ENCODE data around the gene USH1C. TPM values are rescaled to one million over a fixed set of nuclear protein-coding genes. Genes with fewer than 3 reads are reported as not detected.

The USH1C gene
- total and polyA plus RNA-seq, 9 of the 15 experiments (the other 6 are each of a cell fraction or from before 2014, with no cell fraction given), result 0.04 TPM; not detected in 8

- TF ChIP-seq TEAD1 (CRISPR knock-in tag; IDR thresholded peaks at IDR 0.05), result no peak
- TF ChIP-seq, protein P1, sequence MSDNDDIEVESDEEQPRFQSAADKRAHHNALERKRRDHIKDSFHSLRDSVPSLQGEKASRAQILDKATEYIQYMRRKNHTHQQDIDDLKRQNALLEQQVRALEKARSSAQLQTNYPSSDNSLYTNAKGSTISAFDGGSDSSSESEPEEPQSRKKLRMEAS (CRISPR knock-in tag; IDR thresholded peaks at IDR 0.05), result no peak
- no peak for TF ChIP-seq MCM5 (IDR thresholded peaks at IDR 0.05; ENCODE audit: low read depth)
- no peak for TF ChIP-seq SAFB2 (IDR thresholded peaks at IDR 0.05; ENCODE audit: borderline replicate concordance, low read depth, low read length, severe bottlenecking)
- TF ChIP-seq POLR3A (IDR thresholded peaks at IDR 0.05; ENCODE audit: borderline replicate concordance, extremely low read depth, insufficient read depth, insufficient read length), result no peak
- no peak for TF ChIP-seq ZFP1 (CRISPR knock-in tag; IDR thresholded peaks at IDR 0.05)
Observed at GRCh38 chr11:17526326-17526725, 17.9 kb downstream of the USH1C start (continued).

DNA sequence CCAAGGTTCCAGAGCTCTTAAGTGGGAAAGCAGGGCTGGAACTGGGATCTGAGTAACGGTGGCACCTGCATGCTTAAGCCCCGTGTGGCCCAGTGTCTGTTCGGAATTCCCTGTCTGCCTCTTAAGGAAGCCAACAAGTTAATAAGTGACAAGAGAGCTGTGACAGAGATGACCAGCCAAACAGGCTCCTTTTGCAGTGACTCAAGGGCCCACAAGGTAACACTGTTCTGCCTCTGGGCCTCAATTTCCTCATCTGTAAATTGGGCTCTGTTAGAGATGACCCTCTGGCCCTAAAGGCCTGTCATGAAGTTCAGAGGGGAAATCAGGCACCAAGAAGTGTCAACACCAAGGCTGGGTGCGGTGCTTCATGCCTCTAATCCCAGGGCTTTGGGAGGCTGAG lies 18.6 kb downstream of the USH1C start:
- H3K4me1 ChIP-seq (replicated peaks in 1 of 2; ENCODE audit: control insufficient read depth in 2 of 2, insufficient read depth in 2 of 2, low read length in 2 of 2), result no peaks in the 10 kb centered on the region; a peak in 2 of 5 replicates
- no peaks in the 10 kb centered on the region for H3K36me3 ChIP-seq (ENCODE audit: control insufficient read depth, insufficient read depth, low read length)
- H3K9ac ChIP-seq (ENCODE audit: insufficient read depth in 1 of 2, low read depth in 2 of 2, low read length in 2 of 2), result no peak overlapping the region
- ATAC-seq (no peak), FAIRE-seq (no peak), DNase-seq (ENCODE audit: extremely low read depth in 1 of 4, low spot score in 3 of 4) (no peak)
- intact Hi-C loops (cut with micrococcal nuclease), result no loop called here
- in situ Hi-C loops (cut with MboI), result loop anchor here (10.0 kb wide), 2 partner anchors 131 to 291 kb away; no protein-coding TSS in a partner anchor
- 0% methylated on average over 4 of the region's 4 CpGs for WGBS (ENCODE audit: insufficient coverage, low coverage, missing lambda C conversion rate)
- ChIA-PET POLR2A (no interaction called here), CTCF (ENCODE audit: low intra/inter-chr PET ratio) (no interaction called here)
- no peaks in the 10 kb centered on the region for H3K9me1 ChIP-seq (ENCODE audit: control insufficient read depth, insufficient read depth, low read length)
- H2AFZ ChIP-seq (ENCODE audit: low read depth, low read length), result no peak overlapping the region
- H4K20me1 ChIP-seq (replicated peaks; ENCODE audit: control insufficient read depth, insufficient read depth, low read length), result peaks cover 3% of the 10 kb centered on the region; the same call in 1 of the 2 replicates
- H3K79me2 ChIP-seq (ENCODE audit: control insufficient read depth, insufficient read depth, low read length), result no peaks in the 10 kb centered on the region
- no TSS peak for BruUV-seq (replicated peaks)
- peaks cover 16 to 77% of the 10 kb centered on the region in 2 experiments; a peak in 4 of 5 replicates for H3K27me3 ChIP-seq (ENCODE audit: control insufficient read depth in 2 of 2, insufficient read depth in 2 of 2, low read length in 2 of 2)
- no peak overlapping the region for H3K27ac ChIP-seq (ENCODE audit: extremely low read depth, low read depth, low read length)
- H3K4me2 ChIP-seq (ENCODE audit: insufficient read depth, low read length), result no peak overlapping the region
- H3K4me3 ChIP-seq, result no peak overlapping the region
- H3K9me3 ChIP-seq (replicated peaks; ENCODE audit: control insufficient read depth, insufficient read depth, low read depth, low read length), result no peaks in the 10 kb centered on the region
- TF ChIP-seq RFX1 (IDR thresholded peaks at IDR 0.05) (no peak), HMG20A (CRISPR knock-in tag; conservative IDR thresholded peaks at IDR 0.05) (no peak), HDAC2 (IDR thresholded peaks at IDR 0.05) (no peak), MYBL2 (IDR thresholded peaks at IDR 0.05; ENCODE audit: low read depth) (no peak), MYBL2 (CRISPR knock-in tag; IDR thresholded peaks at IDR 0.05; ENCODE audit: borderline replicate concordance) (no peak), ZNF224 (CRISPR knock-in tag; IDR thresholded peaks at IDR 0.05) (no peak), ZNF239 (CRISPR knock-in tag; IDR thresholded peaks at IDR 0.05) (no peak), MLX (CRISPR knock-in tag; conservative IDR thresholded peaks at IDR 0.05) (no peak), ZNF764 (CRISPR knock-in tag; IDR thresholded peaks at IDR 0.05; ENCODE audit: low read depth) (no peak), BCL6 (CRISPR knock-in tag; IDR thresholded peaks at IDR 0.05) (no peak), ATF7 (IDR thresholded peaks at IDR 0.05) (no peak), NCOA2 (IDR thresholded peaks at IDR 0.05; ENCODE audit: partially characterized antibody in 2 of 2) (no peak), DACH1 (IDR thresholded peaks at IDR 0.05; ENCODE audit: partially characterized antibody) (no peak)
- TF ChIP-seq, protein P2, sequence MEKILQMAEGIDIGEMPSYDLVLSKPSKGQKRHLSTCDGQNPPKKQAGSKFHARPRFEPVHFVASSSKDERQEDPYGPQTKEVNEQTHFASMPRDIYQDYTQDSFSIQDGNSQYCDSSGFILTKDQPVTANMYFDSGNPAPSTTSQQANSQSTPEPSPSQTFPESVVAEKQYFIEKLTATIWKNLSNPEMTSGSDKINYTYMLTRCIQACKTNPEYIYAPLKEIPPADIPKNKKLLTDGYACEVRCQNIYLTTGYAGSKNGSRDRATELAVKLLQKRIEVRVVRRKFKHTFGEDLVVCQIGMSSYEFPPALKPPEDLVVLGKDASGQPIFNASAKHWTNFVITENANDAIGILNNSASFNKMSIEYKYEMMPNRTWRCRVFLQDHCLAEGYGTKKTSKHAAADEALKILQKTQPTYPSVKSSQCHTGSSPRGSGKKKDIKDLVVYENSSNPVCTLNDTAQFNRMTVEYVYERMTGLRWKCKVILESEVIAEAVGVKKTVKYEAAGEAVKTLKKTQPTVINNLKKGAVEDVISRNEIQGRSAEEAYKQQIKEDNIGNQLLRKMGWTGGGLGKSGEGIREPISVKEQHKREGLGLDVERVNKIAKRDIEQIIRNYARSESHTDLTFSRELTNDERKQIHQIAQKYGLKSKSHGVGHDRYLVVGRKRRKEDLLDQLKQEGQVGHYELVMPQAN (IDR thresholded peaks at IDR 0.05; ENCODE audit: borderline replicate concordance), result no peak
